Mononuclear cell (primary cell): ENCODE results near the gene ABHD18. TPM values are rescaled to one million over a fixed set of nuclear protein-coding genes. Genes with fewer than 3 reads are reported as not detected.
"Not testable (repeated sequence)": the region's sequence is repeated elsewhere in the genome, so short reads cannot be mapped to it uniquely, and the experiment has no call there.

Experiments
- H3K27me3 ChIP-seq: 2 replicates; pipeline ENCODE4 v1.6.0; 2011; ENCODE audit warnings: low read length, control low read depth; ENCODE audit not compliant: insufficient read depth
- H3K4me1 ChIP-seq: 2 replicates; pipeline ENCODE4 v1.5.1; 2011; ENCODE audit warnings: mild to moderate bottlenecking, low read length, control low read depth; ENCODE audit not compliant: insufficient read depth
- H3K4me3 ChIP-seq: 2 replicates; pipeline ENCODE4 v1.5.1; 2011; ENCODE audit warnings: mild to moderate bottlenecking, low read length, moderate library complexity
- H3K9me3 ChIP-seq: 2 replicates; pipeline ENCODE4 v1.5.1; 2011; ENCODE audit warnings: low read depth, mild to moderate bottlenecking, control low read depth, low read length
- total RNA-seq: library from RNA; depleted of rRNA; stranded (reverse); fragments of >200 nt; gene quantifications from one replicate; pipeline ENCODE4 v1.2.3, GENCODE V29; 2012

Gene ABHD18
- total RNA-seq, 1 donor = 15.8 TPM

- no peaks in the 10 kb centered on the region for H3K9me3 ChIP-seq
- H3K27me3 ChIP-seq = no peaks in the 10 kb centered on the region
- H3K4me3 ChIP-seq = no peak overlapping the region
- peaks cover 15% of the 10 kb centered on the region for H3K4me1 ChIP-seq
Measured at GRCh38 chr4:127968586-127968985, 3.4 kb downstream of the ABHD18 start.

GRCh38 chr4:127970925-127971324 lies 5.7 kb downstream of the ABHD18 start:
- H3K27me3 ChIP-seq, H3K4me3 ChIP-seq, H3K9me3 ChIP-seq, H3K4me1 ChIP-seq: not testable (repeated sequence)

GRCh38 chr4:127975121-127975770 lies 10.0 kb downstream of the ABHD18 start:
- Histone ChIP-seq H3K9me3 (no peaks in the 10 kb centered on the region), H3K4me1 (no peaks in the 10 kb centered on the region), H3K27me3 (no peaks in the 10 kb centered on the region), H3K4me3 (no peak overlapping the region)

- Histone ChIP-seq H3K27me3 (no peaks in the 10 kb centered on the region), H3K4me1 (no peaks in the 10 kb centered on the region), H3K4me3 (no peak overlapping the region), H3K9me3 (no peaks in the 10 kb centered on the region)
Measured at GRCh38 chr4:127978930-127979329, 13.7 kb downstream of the ABHD18 start.

- no peaks in the 10 kb centered on the region for H3K27me3 ChIP-seq
- no peaks in the 10 kb centered on the region for H3K9me3 ChIP-seq
- no peak overlapping the region for H3K4me3 ChIP-seq
- H3K4me1 ChIP-seq = no peaks in the 10 kb centered on the region
Measured at GRCh38 chr4:127982445-127982844, 17.2 kb downstream of the ABHD18 start.

DNA sequence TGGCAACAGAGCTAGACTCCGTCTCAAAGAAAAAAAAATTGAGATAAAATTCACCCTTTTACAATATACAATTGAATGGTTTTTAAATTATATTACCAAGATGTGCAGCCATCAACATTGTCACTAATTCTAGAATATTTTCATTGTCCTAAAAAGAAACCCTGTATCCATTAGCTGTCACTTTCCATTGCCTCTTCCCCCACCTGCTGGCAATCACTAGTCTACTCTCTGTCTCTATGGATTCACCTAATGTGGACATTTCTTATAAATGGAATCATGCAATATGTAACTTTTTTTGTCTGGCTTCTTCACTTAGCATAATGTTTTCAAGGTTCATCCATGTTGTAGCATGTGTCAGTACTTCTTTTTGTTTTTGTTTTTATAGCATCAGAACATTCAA lies 20.8 kb downstream of the ABHD18 start:
- Histone ChIP-seq H3K9me3 (no peaks in the 10 kb centered on the region), H3K27me3 (no peaks in the 10 kb centered on the region), H3K4me3 (no peak overlapping the region), H3K4me1 (no peaks in the 10 kb centered on the region)

DNA sequence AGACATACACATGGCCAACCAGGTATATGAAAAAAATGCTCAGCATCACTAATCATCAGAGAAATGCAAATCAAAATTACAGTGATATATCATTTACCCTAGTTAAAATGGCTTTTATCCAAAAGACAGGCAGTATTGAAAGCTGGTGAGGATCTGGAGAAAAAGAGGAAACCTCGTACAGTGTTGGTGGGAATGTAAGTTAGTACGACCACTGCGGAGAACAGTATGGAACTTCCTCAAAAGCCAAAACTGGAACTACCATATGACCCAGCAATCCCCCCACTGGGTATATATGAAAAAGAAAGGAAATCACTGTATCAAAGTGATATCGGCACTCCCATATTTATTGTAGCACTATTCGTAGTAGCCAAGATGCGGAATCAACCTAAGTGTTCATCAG lies 23.4 kb downstream of the ABHD18 start:
- Histone ChIP-seq H3K27me3 (no peaks in the 10 kb centered on the region), H3K4me1 (peaks cover 7% of the 10 kb centered on the region), H3K4me3 (no peak overlapping the region), H3K9me3 (no peaks in the 10 kb centered on the region)

DNA sequence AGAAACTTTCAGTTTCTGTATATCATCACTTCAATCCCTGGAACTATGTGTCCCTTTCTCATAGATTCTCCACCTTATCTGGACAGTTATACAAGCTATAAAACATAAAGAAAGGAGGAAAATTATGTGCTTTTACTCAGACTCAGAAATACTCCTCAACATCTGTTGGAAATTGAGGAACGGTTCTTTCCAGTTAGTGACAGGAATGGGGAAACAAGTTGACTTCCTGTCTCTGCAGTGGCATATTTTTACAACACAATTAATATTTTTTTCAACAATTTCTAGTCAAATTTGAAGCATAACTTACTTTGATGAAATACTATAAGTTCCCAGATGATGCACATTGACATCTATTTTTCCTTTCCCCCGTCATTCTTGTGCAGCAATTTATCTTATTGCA lies 27.9 kb downstream of the ABHD18 start:
- no peaks in the 10 kb centered on the region for H3K9me3 ChIP-seq
- no peak overlapping the region for H3K4me3 ChIP-seq
- peaks cover 12% of the 10 kb centered on the region for H3K4me1 ChIP-seq
- no peaks in the 10 kb centered on the region for H3K27me3 ChIP-seq

DNA sequence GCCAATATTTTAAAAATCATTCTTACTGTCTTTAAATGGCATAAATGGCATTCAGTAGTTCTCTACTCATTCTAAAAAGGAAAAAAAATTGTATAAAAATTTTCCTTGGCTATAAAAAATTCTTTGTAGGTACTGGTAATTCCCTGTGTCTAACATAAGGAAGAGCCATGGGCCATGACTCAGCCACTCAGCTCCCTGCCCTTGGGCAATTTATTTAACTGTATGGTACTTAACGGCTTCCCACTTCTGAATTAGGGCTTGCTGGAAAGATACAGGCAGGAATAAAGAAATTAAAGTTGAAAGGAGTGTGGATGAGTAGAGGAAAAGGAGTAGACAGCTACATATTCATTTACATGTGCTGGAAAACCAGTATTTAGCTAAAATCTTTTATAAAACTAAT lies 30.6 kb downstream of the ABHD18 start:
- Histone ChIP-seq H3K27me3 (no peaks in the 10 kb centered on the region), H3K9me3 (no peaks in the 10 kb centered on the region), H3K4me3 (no peak overlapping the region), H3K4me1 (peaks cover 12% of the 10 kb centered on the region)

DNA sequence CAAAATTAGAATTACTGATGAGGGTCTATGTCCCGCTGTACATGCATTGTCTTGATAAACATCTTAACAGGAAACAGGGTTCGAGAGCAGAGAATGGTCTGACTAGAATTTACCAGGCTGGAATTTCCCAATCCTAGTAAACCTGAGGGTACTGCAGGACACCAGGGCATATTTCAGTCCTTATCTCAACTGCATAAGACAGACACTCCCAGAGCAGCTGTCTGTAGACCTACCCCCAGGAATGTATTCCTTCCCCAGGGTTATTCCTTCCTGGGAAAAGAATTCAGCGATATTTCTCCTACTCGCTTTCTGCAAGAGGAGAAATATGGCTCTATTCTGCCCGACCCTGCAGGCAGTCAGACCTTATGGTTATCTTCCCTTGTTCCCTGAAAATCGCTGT lies 31.3 kb downstream of the ABHD18 start:
- H3K27me3 ChIP-seq, H3K9me3 ChIP-seq, H3K4me3 ChIP-seq: not testable (repeated sequence)
- H3K4me1 ChIP-seq = peaks cover 12% of the 10 kb centered on the region

DNA sequence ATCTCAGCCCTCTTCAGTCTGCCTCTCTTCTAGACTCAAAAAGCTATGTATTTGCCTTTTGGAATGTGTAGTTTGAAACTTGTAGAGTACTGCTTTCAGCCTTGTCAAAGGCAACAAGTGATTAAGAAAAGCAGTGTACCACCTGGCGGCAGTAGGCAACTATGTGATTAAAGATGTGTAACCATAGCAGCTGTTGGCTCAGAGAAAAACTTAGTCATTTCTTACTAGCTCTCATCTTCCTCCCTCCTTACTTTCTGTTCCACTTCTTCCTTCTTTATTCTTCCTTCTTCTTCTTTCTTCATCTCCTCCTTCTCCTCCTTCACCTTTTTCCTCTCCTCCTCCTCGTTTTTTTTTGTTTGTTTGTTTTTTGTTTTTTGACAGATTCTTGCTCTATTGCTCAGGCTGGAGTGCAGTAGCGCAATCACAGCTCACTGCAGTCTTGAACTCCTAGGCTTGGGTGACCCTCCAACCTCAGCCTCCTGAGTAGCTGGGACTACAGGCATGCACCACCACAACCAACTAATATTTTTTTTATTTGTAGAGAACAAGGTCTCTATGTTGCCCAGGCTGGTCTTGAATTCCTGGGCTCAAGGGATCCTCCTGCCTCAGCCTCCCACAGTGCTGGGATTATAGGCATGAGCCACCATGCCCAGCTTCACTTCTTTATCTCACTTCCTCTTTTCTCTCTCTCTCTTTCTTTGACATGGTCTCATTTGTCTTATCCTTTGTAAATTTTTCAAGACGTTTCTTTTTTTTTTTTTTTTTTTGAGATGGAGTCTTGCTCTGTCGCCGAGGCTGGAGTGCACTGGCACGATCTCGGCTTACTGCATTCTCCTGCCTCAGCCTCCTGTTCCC lies 32.6 kb downstream of the ABHD18 start:
- no peaks in the 10 kb centered on the region for H3K9me3 ChIP-seq
- no peak overlapping the region for H3K4me3 ChIP-seq
- H3K27me3 ChIP-seq = no peaks in the 10 kb centered on the region
- peaks cover 8% of the 10 kb centered on the region for H3K4me1 ChIP-seq

DNA sequence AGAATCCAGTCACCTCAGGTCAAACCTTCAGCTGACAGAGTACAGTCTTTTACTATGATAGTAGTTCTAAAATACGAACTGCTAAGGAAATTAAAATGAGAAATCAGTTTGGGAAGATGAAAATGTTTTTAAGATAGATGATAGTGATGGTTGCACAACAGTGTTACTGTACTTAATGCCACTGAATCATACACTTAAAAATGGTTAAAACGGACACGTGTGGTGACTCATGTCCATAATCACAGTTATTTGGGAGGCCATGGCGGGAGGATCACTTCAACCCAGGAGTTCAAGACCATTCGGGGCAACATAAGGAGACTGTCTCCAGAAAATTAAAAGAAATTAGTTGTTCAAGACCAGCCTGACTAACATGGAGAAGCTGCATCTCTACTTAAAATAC lies 41.4 kb downstream of the ABHD18 start:
- Histone ChIP-seq H3K27me3 (no peaks in the 10 kb centered on the region), H3K9me3 (no peaks in the 10 kb centered on the region), H3K4me3 (no peak overlapping the region), H3K4me1 (no peaks in the 10 kb centered on the region)

DNA sequence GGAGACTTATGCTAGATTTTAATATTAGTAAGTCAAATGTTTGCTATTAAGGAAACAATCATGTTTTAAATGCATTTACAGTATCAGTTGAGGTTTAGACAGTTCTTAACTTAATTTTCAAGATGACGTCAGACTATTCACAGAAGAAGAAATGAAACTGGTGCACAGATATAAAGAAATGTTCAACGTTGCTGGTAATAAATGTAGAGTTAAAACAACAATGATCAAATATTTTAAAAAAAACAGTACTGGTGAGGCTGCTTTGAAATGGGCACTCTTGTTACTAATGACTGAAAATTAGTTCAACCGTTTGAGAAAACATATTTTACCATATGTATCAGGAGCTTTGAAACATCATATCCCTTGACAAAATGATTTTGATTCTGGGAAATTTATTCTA lies 44.2 kb downstream of the ABHD18 start:
- Histone ChIP-seq H3K27me3 (no peaks in the 10 kb centered on the region), H3K4me3 (no peak overlapping the region), H3K9me3 (no peaks in the 10 kb centered on the region), H3K4me1 (no peaks in the 10 kb centered on the region)

DNA sequence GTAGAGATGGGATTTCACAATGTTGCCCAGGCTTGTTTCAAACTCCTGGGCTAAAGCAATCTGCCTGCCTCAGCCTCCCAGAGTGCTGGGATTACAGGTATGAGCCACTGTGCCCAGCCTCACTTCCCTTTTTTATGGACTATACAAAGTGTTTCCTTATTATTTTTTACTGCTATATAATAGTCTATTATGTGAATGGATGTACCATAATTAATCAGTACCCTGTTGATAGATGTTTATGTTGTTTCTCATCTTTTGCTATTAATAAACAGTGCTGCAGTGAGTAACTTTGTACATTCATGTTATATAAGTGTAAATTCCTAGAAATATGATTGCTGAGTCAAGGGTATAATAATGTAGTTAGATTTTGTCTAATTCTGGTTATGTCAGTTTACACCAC lies 60.1 kb downstream of the ABHD18 start:
- Histone ChIP-seq H3K4me1 (no peaks in the 10 kb centered on the region), H3K27me3 (no peaks in the 10 kb centered on the region), H3K9me3 (no peaks in the 10 kb centered on the region), H3K4me3 (no peak overlapping the region)

DNA sequence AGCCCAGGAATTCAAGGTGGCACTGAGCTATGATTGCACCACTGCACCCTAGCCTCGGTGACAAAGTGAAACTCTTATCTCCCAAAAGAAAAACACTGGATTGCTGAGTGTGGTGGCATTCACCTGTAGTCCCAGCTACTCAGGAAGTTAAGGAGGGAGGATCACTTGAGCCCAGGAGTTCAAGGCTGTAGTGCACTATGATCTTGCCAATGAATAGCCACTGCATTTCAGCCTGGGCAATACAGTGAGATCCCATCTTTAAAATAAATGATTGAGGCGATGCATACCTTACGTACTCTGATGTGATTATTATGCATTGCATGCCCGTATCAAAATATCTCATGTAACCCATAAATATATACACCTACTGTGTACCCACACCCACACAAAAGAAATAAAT lies 64.7 kb downstream of the ABHD18 start:
- no peaks in the 10 kb centered on the region for H3K9me3 ChIP-seq
- no peaks in the 10 kb centered on the region for H3K27me3 ChIP-seq
- H3K4me3 ChIP-seq = no peak overlapping the region
- H3K4me1 ChIP-seq = no peaks in the 10 kb centered on the region
